Measurements from ENCODE around the gene AGRN.
A peak's percentile ranks its signal among the peaks of the same experiment; 100 is the strongest.
"Not testable (repeated sequence)": the region's sequence is repeated elsewhere in the genome, so short reads cannot be mapped to it uniquely, and the experiment has no call there.

AGRN gene

GRCh38 chr1:1021920-1022259 lies 2.0 kb downstream of the AGRN start:
- DNase-seq, result no peak

GRCh38 chr1:1022302-1023009 lies 2.5 kb downstream of the AGRN start:
- DNase-seq, result no peak

- no peak for DNase-seq
Measured at GRCh38 chr1:1023700-1024099, 3.8 kb downstream of the AGRN start.

GRCh38 chr1:1024149-1024770 lies 4.3 kb downstream of the AGRN start:
- DNase-seq, result no peak

GRCh38 chr1:1024771-1025699 lies 5.1 kb downstream of the AGRN start:
- DNase-seq, result no peak

DNA sequence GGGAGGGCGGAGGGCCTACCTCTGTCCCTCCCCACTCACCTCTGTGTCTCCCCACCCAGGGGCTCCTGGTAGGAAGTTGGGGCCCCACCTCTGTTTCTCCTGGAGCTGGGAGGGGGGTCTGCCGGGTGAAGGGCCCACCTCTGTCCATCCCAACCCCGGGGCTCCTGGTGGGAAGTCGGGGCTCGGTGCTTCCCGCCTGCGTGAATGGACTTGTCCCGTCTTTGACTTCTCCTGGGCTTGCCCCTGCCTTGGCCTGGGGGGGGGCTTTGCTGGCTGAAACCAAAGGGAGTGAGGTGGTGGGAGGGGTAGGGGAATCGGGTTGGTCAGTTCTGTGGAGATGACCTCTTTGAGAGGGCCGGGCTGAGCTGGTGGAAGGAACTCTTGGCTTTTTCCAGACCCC lies 5.8 kb downstream of the AGRN start:
- no peak for DNase-seq

GRCh38 chr1:1026599-1027413 lies 6.9 kb downstream of the AGRN start:
- no peak for DNase-seq

- no peak for DNase-seq
Measured at GRCh38 chr1:1027791-1028190, 7.9 kb downstream of the AGRN start.

GRCh38 chr1:1030867-1031658 lies 11.1 kb downstream of the AGRN start:
- DNase-seq, result not testable (repeated sequence)

- no peak for DNase-seq
Measured at GRCh38 chr1:1031659-1032235, 11.8 kb downstream of the AGRN start.

GRCh38 chr1:1032424-1032823 lies 12.5 kb downstream of the AGRN start:
- DNase-seq, result no peak

- peak; percentile 68 for DNase-seq
Measured at GRCh38 chr1:1033009-1033587, 13.2 kb downstream of the AGRN start.

GRCh38 chr1:1033731-1034438 lies 14.0 kb downstream of the AGRN start:
- no peak for DNase-seq

- no peak for DNase-seq
Measured at GRCh38 chr1:1034439-1034781, 14.5 kb downstream of the AGRN start.

GRCh38 chr1:1035291-1035943 lies 15.5 kb downstream of the AGRN start:
- DNase-seq, result no peak

DNA sequence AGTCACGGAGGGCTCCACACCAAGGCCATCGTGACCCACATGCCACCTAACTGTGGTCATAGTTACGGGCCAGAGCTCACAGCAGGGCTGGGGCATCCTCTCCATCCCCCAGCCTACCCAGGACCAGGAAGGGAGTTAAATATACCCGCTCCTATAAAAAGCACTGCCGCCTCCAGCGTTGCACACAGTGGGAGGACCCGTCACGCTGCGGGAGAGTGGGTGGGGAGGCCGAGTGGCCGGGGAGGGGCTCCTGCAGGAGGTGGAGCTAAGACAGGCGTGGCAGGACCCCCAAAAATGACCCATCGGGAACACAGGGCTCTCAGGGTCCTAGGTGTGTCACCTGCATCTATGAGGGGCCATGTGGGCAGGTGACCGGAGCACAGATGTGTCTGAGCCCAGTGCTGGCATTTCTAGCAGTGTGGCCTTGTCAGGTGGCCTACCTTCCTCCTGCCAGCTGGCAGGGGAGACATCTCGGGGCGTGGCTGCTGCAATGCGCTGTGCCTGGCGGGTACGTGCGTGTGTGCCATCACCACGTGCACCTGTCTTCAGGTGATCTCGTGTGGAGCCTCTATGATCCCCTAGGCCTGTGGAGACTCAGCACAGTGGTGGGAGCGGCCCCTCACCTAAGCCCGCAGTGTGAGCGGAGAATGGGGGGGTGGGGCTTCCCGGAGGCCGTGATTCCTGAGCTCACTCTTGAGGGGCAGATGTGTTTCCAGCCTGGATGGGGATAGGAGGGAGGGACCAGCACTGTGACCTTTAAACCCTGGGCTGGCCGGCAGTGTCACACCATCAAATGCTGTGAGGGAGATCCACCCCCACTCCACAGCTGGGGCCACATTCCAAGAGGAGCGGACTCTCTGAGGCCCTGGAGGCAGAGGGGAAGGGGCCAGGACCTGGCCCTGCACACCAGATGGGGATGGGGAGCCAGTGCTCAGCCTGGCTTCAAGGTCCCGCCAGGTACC lies 17.7 kb downstream of the AGRN start:
- no peak for DNase-seq

DNA sequence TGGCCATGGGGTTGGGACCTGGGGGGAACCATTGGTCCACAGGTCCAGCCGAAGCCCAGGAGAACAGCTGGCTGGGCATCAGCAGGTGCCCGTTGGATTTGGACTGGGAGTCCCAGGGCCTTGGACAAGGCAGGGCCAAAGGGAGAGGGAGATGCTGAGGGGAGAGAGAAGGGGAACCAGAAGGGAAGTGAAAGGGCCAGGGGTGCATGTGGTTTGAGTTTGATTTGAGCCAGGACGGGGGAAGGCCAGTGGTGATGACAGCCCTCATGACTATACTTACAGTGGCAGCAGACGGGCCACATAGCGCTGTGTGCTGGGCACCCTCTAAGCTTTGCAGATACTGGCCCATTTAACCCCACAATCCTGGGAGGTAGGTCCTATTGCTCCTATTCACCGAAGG lies 18.8 kb downstream of the AGRN start:
- DNase-seq, result no peak

DNA sequence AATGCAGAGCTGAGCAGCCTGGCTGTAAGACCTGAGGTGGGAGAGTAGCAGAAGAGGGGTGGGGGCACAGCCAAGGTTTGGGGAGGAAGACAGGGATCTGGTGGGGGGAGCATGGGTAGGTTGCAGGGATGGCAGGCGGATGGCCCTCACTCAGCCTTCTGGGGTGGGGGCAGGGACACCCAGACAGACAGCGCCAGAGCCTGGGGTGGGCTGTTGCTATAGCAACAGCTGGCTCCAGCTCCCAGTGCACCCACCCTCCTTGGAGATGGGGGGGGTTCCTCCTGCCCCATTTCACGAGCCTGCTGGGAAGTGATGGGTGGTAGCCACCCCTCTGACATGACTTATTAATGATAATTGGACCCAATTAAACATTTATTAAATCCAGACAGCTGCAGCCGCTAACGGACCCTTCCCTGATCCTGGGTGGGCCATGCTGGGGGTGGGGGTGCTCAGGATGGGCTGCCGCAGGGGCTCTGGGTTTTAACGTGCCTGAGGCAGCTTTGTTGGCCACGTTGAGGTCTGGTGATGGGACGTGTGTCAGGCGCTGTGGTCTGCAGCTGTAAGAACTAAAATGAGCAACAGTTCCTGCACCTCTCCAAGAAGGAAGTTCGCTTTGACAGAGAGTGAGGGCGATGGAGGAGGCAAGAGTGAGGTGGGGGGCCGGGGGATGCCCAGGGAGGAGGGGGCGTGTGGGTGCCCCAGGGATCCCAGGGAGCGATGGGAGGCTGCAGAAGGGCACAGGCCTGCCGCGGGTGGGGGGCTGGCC lies 19.4 kb downstream of the AGRN start:
- no peak for DNase-seq
